Adipocyte (in vitro differentiated cells): ENCODE measurements around the gene MLX.
A peak's percentile ranks its signal among the peaks of the same experiment; 100 is the strongest.

Experiments used
- DNase-seq: peaks from one replicate; pipeline ENCODE4 v3.0.0-alpha.2; 2015; ENCODE audit warnings: low read depth
- H3K27me3 ChIP-seq: replicated peaks from 2 replicates; pipeline ENCODE4 v1.7.0; 2013; ENCODE audit warnings: mild to moderate bottlenecking, low read length, moderate library complexity; ENCODE audit not compliant: control insufficient read depth, insufficient read depth
- H3K36me3 ChIP-seq: 2 replicates; pipeline ENCODE4 v1.7.0; 2013; ENCODE audit warnings: low read length, mild to moderate bottlenecking, moderate library complexity; ENCODE audit not compliant: control insufficient read depth, insufficient read depth, severe bottlenecking
- H3K4me1 ChIP-seq: 2 replicates; pipeline ENCODE4 v1.7.0; 2013; ENCODE audit warnings: mild to moderate bottlenecking, low read length, moderate library complexity; ENCODE audit not compliant: control insufficient read depth, insufficient read depth
- H3K4me3 ChIP-seq: 2 replicates; pipeline ENCODE4 v1.7.0; 2013; ENCODE audit warnings: mild to moderate bottlenecking, low read length, moderate library complexity
- H3K9ac ChIP-seq: 2 replicates; pipeline ENCODE4 v1.7.0; 2013; ENCODE audit warnings: mild to moderate bottlenecking, low read length, moderate library complexity
- H3K9me3 ChIP-seq: 2 replicates; pipeline ENCODE4 v1.7.0; 2013; ENCODE audit warnings: mild to moderate bottlenecking, low read length, moderate library complexity; ENCODE audit not compliant: control insufficient read depth

Gene MLX

GRCh38 chr17:42561897-42562387 lies 5.0 kb upstream of the MLX start, which contains the start of gene COASY:
TSS of gene COASY (plus strand) at chr17:42562148. CDS start at chr17:42562623, 475 bp downstream.
- Histone ChIP-seq H3K4me3 (peak within 1 kb of the TSS; percentile 90), H3K36me3 (peaks cover 24% of the 10 kb centered on the region), H3K27me3 (no peaks in the 10 kb centered on the region), H3K4me1 (peaks cover 37% of the 10 kb centered on the region), H3K9me3 (no peaks in the 10 kb centered on the region), H3K9ac (peak within 1 kb of the TSS; percentile 95)
- DNase-seq: peak; percentile 99

GRCh38 chr17:42562388-42563142 lies 4.3 kb upstream of the MLX start:
- peaks cover 37% of the 10 kb centered on the region for H3K4me1 ChIP-seq
- DNase-seq: peak; percentile 56
- H3K9ac ChIP-seq: peak overlapping the region; percentile 95
- H3K9me3 ChIP-seq: no peaks in the 10 kb centered on the region
- no peaks in the 10 kb centered on the region for H3K27me3 ChIP-seq
- peak overlapping the region; percentile 90 for H3K4me3 ChIP-seq
- H3K36me3 ChIP-seq: peaks cover 24% of the 10 kb centered on the region

GRCh38 chr17:42563143-42563509 lies 3.8 kb upstream of the MLX start:
- Histone ChIP-seq H3K9ac (peak overlapping the region; percentile 95), H3K4me3 (peak overlapping the region; percentile 90)

GRCh38 chr17:42563543-42563942 lies 3.4 kb upstream of the MLX start:
- Histone ChIP-seq H3K4me1 (peaks cover 40% of the 10 kb centered on the region), H3K4me3 (peak overlapping the region; percentile 90)

More at GRCh38 chr17:42563143-42563509, 3.8 kb upstream of the MLX start:
- Histone ChIP-seq H3K9me3 (no peaks in the 10 kb centered on the region), H3K27me3 (no peaks in the 10 kb centered on the region), H3K36me3 (peaks cover 24% of the 10 kb centered on the region), H3K4me1 (peaks cover 37% of the 10 kb centered on the region)
- no peak for DNase-seq

GRCh38 chr17:42563950-42564349 lies 3.0 kb upstream of the MLX start:
- Histone ChIP-seq H3K4me1 (peaks cover 44% of the 10 kb centered on the region), H3K9me3 (no peaks in the 10 kb centered on the region), H3K36me3 (peaks cover 31% of the 10 kb centered on the region), H3K4me3 (peak overlapping the region; percentile 90), H3K27me3 (no peaks in the 10 kb centered on the region), H3K9ac (peak overlapping the region; percentile 95)
- no peak for DNase-seq

More at GRCh38 chr17:42563543-42563942, 3.4 kb upstream of the MLX start:
- Histone ChIP-seq H3K36me3 (peaks cover 27% of the 10 kb centered on the region), H3K9ac (peak overlapping the region; percentile 95), H3K27me3 (no peaks in the 10 kb centered on the region), H3K9me3 (no peaks in the 10 kb centered on the region)
- DNase-seq: no peak

GRCh38 chr17:42564815-42565522 lies 1.9 kb upstream of the MLX start:
- peaks cover 52% of the 10 kb centered on the region for H3K4me1 ChIP-seq
- no peak overlapping the region for H3K4me3 ChIP-seq
- H3K9ac ChIP-seq: peak overlapping the region; percentile 95
- no peak for DNase-seq
- H3K36me3 ChIP-seq: peaks cover 41% of the 10 kb centered on the region
- no peaks in the 10 kb centered on the region for H3K9me3 ChIP-seq
- no peaks in the 10 kb centered on the region for H3K27me3 ChIP-seq

GRCh38 chr17:42565523-42566214 lies 1.2 kb upstream of the MLX start:
- peaks cover 46% of the 10 kb centered on the region for H3K4me1 ChIP-seq
- peak overlapping the region; percentile 97 for H3K9ac ChIP-seq
- no peaks in the 10 kb centered on the region for H3K27me3 ChIP-seq
- no peaks in the 10 kb centered on the region for H3K9me3 ChIP-seq
- H3K4me3 ChIP-seq: no peak overlapping the region
- peaks cover 46% of the 10 kb centered on the region for H3K36me3 ChIP-seq
- DNase-seq: no peak

GRCh38 chr17:42566215-42566882 lies 551 bp upstream of the MLX start:
- Histone ChIP-seq H3K9ac (peak overlapping the region; percentile 97), H3K36me3 (peaks cover 53% of the 10 kb centered on the region), H3K4me3 (peak overlapping the region; percentile 92), H3K4me1 (peaks cover 49% of the 10 kb centered on the region), H3K27me3 (no peaks in the 10 kb centered on the region), H3K9me3 (no peaks in the 10 kb centered on the region)
- no peak for DNase-seq

- no peaks in the 10 kb centered on the region for H3K9me3 ChIP-seq
- H3K4me3 ChIP-seq: peak overlapping the region; percentile 8
- no peaks in the 10 kb centered on the region for H3K27me3 ChIP-seq
- H3K9ac ChIP-seq: peak overlapping the region; percentile 43
- no peak for DNase-seq
- H3K4me1 ChIP-seq: peaks cover 56% of the 10 kb centered on the region
- peaks cover 75% of the 10 kb centered on the region for H3K36me3 ChIP-seq
Measured at GRCh38 chr17:42568341-42569111, 1.6 kb downstream of the MLX start.
